LNCAP (cell line): ENCODE data around the gene XAGE2.

Source experiments
- TF ChIP-seq, protein P1 (sequence below): fragments of 450-650 bp; IDR thresholded peaks from 2 replicates; pipeline ENCODE4 v1.5.1; 2017; ENCODE audit warnings: mild to moderate bottlenecking

Gene XAGE2

DNA sequence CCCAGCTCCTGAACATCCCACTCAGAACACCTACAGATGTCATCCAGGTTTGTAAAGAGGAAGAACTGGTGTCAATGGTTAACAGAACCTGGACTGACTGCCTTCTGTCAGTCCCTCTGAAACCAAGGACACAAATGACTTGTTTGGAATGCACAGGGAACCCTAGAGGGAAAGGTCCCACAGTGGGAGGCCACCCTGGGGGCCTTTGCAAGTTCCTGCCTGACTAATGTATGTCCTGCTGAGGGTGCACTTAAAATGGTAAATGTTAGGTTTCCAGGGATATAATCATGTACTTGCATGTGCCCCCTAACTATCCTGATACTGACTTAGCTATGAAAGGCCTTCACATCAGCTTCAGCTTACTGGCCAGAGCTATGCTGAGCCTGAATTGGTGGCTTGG, 15.0 kb upstream of the XAGE2 start:
- TF ChIP-seq, protein P1, sequence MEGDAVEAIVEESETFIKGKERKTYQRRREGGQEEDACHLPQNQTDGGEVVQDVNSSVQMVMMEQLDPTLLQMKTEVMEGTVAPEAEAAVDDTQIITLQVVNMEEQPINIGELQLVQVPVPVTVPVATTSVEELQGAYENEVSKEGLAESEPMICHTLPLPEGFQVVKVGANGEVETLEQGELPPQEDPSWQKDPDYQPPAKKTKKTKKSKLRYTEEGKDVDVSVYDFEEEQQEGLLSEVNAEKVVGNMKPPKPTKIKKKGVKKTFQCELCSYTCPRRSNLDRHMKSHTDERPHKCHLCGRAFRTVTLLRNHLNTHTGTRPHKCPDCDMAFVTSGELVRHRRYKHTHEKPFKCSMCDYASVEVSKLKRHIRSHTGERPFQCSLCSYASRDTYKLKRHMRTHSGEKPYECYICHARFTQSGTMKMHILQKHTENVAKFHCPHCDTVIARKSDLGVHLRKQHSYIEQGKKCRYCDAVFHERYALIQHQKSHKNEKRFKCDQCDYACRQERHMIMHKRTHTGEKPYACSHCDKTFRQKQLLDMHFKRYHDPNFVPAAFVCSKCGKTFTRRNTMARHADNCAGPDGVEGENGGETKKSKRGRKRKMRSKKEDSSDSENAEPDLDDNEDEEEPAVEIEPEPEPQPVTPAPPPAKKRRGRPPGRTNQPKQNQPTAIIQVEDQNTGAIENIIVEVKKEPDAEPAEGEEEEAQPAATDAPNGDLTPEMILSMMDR = no peak

DNA sequence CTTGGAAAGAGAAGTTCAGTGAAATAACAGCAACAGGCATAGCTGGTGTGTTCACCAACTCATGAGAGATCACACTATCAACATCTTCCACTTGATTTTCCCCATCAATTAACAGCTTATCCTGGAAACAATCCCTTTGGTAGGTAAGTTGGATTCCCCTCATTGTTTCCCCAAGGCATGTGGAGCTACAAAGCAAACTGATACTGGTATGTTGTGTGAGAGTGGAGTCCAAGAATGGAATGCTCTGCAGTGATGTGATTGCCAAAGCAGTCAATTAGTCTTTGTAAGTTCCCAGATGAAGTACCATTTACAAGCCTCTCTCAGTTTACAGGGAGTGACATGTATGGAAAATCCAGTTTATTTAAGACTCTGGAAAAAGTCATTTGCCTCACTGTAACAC, 13.7 kb upstream of the XAGE2 start:
- TF ChIP-seq, protein P1 = no peak

DNA sequence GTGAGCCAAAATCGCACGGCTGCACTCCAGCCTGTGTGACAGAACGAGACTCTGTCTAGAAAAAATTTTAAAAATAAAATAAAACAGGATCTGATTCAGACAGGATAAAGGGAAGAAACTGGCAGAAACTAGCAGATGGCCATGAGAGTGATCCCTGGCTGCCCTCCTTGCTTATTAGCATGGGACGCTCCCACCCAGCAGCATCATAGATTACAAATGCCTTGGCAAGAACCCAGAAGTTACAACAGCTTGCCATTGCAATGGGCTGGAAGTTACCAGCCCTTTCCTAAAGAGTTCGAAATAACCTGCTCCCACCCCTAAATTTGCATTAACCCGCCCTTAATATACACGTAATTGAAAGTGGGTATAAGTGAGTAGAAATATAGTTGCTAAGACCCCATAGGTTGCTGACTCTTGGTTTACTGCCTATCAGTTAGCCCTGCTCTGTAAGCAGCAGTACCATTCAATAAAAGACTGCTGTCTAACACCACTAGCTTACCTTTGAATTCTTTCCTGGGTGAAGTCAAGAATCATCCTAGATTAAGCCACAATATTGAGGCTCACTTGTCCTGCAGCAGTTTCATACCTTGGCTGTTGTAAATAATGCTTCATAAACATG, 9.1 kb upstream of the XAGE2 start:
- TF ChIP-seq, protein P1 = no peak

DNA sequence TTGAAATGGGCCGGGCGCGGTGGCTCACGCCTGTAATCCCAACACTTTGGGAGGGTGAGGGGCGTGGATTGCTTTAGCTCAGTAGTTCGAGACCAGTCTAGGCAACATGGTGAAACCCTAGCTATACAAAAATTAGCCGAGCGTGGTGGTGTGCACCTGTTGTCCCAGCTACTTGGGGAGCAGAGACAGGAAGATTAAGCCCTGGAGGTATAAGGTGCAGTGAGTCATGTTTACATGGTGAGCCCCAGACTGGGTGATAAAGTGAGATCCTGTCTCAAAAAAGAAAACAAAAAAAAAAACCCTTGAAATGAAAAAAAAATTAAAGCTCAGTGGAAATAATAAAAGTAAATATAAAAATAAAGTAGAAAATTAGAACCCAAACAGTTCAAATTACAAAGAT, 6.9 kb upstream of the XAGE2 start:
- TF ChIP-seq, protein P1 = no peak

DNA sequence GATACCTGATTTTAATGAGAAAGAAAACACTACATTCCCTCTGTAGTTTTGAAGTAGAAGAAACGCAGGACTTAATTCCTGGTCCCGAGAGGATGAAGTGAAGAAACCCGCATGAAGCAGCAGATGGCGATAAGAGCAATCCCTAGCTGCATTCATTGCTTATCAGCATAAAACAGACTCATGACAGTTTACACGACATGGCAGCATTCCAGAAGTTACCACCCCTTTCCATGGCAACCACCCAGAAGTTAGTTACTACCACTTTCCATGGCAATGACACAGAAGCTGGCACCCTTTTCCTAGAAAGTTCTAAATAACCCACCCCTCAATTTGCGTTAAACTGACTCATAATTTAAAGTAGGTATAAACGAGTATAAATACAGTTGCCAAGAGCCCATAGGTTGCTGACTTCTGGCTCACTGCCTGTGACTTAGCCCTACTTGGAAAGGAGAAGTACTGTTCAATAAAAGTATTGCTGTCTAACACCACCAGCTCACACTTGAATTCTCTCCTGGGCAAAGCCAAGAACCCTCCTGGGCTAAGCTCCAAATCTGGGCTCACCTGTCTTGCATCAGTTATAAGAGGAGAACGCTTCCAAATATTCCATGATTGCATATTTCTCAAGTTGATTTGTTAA, 5.5 kb upstream of the XAGE2 start:
- TF ChIP-seq, protein P1 = no peak

DNA sequence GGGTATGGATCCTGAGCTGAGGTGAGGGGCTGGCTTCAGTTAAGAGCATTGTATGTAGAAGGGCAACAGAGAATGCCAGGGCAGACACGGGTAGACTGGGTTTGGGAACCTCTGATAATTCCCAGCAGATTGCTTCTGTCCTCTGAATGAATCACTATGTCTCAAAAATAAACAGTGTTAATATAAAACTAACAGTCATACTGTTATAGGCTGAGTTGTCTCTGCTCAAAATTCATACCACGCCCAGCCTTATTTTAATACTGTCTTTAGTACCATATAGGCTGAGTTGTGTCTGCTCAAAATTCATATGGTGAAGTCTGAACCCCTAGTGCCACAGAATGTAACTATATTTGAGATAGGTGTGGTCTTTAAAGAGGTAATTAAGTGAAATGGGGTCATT, 10.0 kb downstream of the XAGE2 start:
- TF ChIP-seq, protein P1 = no peak

DNA sequence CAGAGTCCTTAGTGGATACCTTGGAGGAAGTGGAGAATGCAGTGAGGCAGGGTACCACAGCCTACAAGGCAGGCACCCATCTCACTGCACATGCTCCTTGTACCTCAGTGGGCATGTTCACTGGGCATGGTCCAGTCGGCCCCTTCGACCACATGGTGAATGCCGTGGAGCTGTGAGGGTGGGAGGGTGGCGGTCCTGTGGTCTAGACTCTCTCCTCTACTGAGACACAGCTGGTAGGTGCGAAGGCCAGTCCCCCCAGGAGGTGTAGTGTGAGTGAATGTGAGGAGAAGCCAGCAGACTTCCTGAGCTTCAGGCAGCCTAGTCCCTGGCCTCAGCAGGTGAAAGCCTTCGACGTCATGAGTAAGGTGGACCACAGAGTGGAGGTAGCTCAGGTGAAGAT, 12.2 kb downstream of the XAGE2 start:
- TF ChIP-seq, protein P1 = no peak
